GM23248 (cell line): ENCODE data around the gene LCN9. TPM values are rescaled to one million over a fixed set of nuclear protein-coding genes. Genes with fewer than 3 reads are reported as not detected.

ENCODE experiments used
- DNase-seq: peaks from one replicate; pipeline ENCODE4 v3.0.0-alpha.2; 2015
- H2AFZ ChIP-seq: fragments of 200-600 bp; sonication (generic); 2 replicates; pipeline ENCODE4 v1.6.1; 2016; ENCODE audit warnings: antibody characterized with exemption
- H3F3A ChIP-seq: fragments of 200-600 bp; sonication (generic); 2 replicates; pipeline ENCODE4 v1.6.1; 2016; ENCODE audit warnings: mild to moderate bottlenecking, antibody characterized with exemption, mixed run types; ENCODE audit not compliant: insufficient read depth
- H3K27ac ChIP-seq: fragments of 200-600 bp; sonication (generic); 2 replicates; pipeline ENCODE4 v1.5.1; 2016; ENCODE audit warnings: mild to moderate bottlenecking
- H3K27me3 ChIP-seq: fragments of 200-600 bp; sonication (generic); replicated peaks from 2 replicates; pipeline ENCODE4 v1.6.1; 2016; ENCODE audit warnings: mild to moderate bottlenecking; ENCODE audit not compliant: insufficient read depth
- H3K36me3 ChIP-seq: fragments of 200-600 bp; sonication (generic); 2 replicates; pipeline ENCODE4 v1.6.1; 2016; ENCODE audit warnings: low read depth, mild to moderate bottlenecking
- H3K4me1 ChIP-seq: fragments of 200-600 bp; sonication (generic); 2 replicates; pipeline ENCODE4 v1.6.1; 2016; ENCODE audit warnings: mild to moderate bottlenecking; ENCODE audit not compliant: insufficient read depth
- H3K4me2 ChIP-seq: fragments of 200-600 bp; sonication (generic); one replicate; pipeline ENCODE4 v1.6.1; 2016; ENCODE audit warnings: mild to moderate bottlenecking; ENCODE audit not compliant: unreplicated experiment
- H3K4me3 ChIP-seq: fragments of 200-600 bp; sonication (generic); 2 replicates; pipeline ENCODE4 v1.5.1; 2016; ENCODE audit warnings: mild to moderate bottlenecking
- H3K79me2 ChIP-seq: fragments of 200-600 bp; sonication (generic); 2 replicates; pipeline ENCODE4 v1.6.1; 2016; ENCODE audit warnings: mild to moderate bottlenecking; ENCODE audit not compliant: insufficient read depth
- H3K9ac ChIP-seq: fragments of 200-600 bp; sonication (generic); 2 replicates; pipeline ENCODE4 v1.6.1; 2016; ENCODE audit warnings: mild to moderate bottlenecking
- H3K9me2 ChIP-seq: fragments of 200-600 bp; sonication (generic); 2 replicates; pipeline ENCODE4 v1.6.1; 2016; ENCODE audit warnings: mixed run types, mild to moderate bottlenecking, moderate library complexity; ENCODE audit not compliant: insufficient read depth
- H3K9me3 ChIP-seq: fragments of 200-600 bp; sonication (generic); one replicate; pipeline ENCODE4 v1.6.1; 2017; ENCODE audit warnings: low read depth
- H4K20me1 ChIP-seq: fragments of 200-600 bp; sonication (generic); 2 replicates; pipeline ENCODE4 v1.6.0; 2016; ENCODE audit not compliant: insufficient read depth
- EZH2 ChIP-seq: fragments of 200-600 bp; sonication (generic); IDR thresholded peaks from 2 replicates; pipeline ENCODE4 v1.6.1; 2018; ENCODE audit warnings: antibody characterized with exemption, mild to moderate bottlenecking; ENCODE audit not compliant: insufficient read depth, poor library complexity, severe bottlenecking
- EZH2phosphoT487 ChIP-seq: fragments of 200-600 bp; sonication (generic); IDR thresholded peaks from 2 replicates; pipeline ENCODE4 v1.6.1; 2018; ENCODE audit warnings: antibody characterized with exemption, moderate library complexity, mild to moderate bottlenecking, low read depth; ENCODE audit not compliant: insufficient read depth
- WGBS, 2 experiments: methylation state at CpG; one replicate each; pipeline ENCODE4 v1.1.6; 2015 to 2017; ENCODE audit warnings: low lambda C conversion rate in 2 of 2, low coverage in 1 of 2; ENCODE audit errors: missing lambda C conversion rate in 2 of 2; 5-methylcytosine and 5-hydroxymethylcytosine counted together
- in situ Hi-C: fragments of 300-500 bp; cut with MboI; formaldehyde crosslinking; loops from 2 replicates; pipeline ENCODE4 v1.15.0; 2020
- polyA plus RNA-seq: library from polyadenylated mRNA; unstranded; fragments of >200 nt; fragmentation: Nextera tagmentation; extraction: Ambion mirVana; gene quantifications from 2 replicates; pipeline ENCODE4 v1.2.1, GENCODE V29; 2016
- total RNA-seq: library from RNA; depleted of rRNA; stranded (reverse); fragments of >200 nt; shearing (Covaris generic); gene quantifications from 2 replicates; pipeline ENCODE4 v1.2.3, GENCODE V29; 2014

Gene LCN9
- total and polyA plus RNA-seq, 2 experiments from 2014 or later, result not detected

DNA sequence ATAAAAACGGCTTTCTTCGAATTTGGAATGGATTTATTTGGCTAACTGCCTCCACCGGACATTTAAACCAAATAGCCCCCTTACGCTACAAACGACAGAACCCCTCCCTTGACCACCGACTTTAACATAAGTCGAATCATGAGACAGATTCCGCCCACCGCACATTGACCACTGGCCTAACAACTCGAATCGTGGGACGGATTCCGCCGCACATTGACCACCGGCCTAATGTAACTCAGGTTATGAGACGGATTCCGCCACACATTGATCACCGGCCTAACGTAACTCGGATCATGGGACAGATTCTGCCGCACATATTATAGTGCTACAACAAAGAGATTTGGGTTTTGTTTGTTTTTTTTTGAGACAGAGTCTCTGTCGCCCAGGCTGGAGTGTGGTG lies 2.7 kb upstream of the LCN9 start:
- WGBS, 2 experiments, result 77 to 83% methylated on average over 21 to 22 of the region's 22 CpGs
- DNase-seq, result no peak
- H3K9me2 ChIP-seq, result no peaks in the 10 kb centered on the region
- no peaks in the 10 kb centered on the region for H4K20me1 ChIP-seq
- H3K79me2 ChIP-seq, result no peaks in the 10 kb centered on the region
- H3K4me3 ChIP-seq, result no peak overlapping the region
- H3K9me3 ChIP-seq, result no peaks in the 10 kb centered on the region
- no peak for TF ChIP-seq EZH2phosphoT487
- TF ChIP-seq EZH2, result no peak
- no peak overlapping the region for H3K9ac ChIP-seq
- peaks cover 5% of the 10 kb centered on the region for H3K27me3 ChIP-seq
- in situ Hi-C loops, result no loop called here
- H3K4me1 ChIP-seq, result no peaks in the 10 kb centered on the region
- H3K4me2 ChIP-seq, result no peak overlapping the region
- H3K36me3 ChIP-seq, result no peaks in the 10 kb centered on the region
- no peak overlapping the region for H2AFZ ChIP-seq
- no peak overlapping the region for H3K27ac ChIP-seq
- H3F3A ChIP-seq, result no peaks in the 10 kb centered on the region

DNA sequence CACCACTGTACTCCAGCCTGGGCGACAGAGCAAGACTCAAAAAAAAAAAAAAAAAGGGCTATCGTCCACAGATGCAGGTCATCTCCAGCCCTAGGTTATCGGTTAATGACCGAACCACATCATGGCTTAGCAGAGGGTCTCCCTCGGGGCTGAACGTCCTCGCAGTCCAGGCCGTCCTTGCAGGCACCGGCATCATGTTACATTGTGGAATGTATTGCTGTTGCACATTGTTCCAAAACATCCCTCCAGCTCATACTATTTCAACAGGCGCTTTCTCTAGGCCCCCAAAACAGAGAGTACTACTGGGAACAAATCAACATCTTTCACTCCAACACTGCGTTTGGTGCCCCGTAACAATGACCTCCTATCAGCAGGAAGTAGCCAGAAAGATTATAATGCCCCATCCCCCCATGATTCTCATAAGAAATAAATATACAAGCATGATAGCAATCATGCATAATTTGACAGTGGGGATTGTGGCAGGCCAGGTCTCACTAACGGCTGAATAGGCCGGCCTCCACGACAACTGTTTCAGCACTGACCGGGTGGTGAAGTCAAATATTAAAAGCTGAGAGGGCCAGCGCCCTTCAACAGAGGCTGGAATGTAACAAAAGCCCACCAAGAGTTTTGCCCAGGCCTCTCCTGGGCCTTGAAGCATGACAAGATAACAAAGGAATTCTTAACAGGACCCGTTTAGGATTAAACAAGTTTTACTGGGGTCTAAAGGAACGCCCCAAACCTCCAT lies 1.1 kb upstream of the LCN9 start:
- WGBS, 2 experiments, result 46 to 54% methylated on average over 17 to 19 of the region's 19 CpGs
- in situ Hi-C loops, result no loop called here
- Histone ChIP-seq H3K4me1 (no peaks in the 10 kb centered on the region), H3K4me3 (no peak overlapping the region), H3K9me2 (no peaks in the 10 kb centered on the region), H2AFZ (no peak overlapping the region), H4K20me1 (no peaks in the 10 kb centered on the region), H3K9ac (no peak overlapping the region), H3K79me2 (no peaks in the 10 kb centered on the region), H3F3A (no peaks in the 10 kb centered on the region), H3K27ac (no peak overlapping the region), H3K36me3 (no peaks in the 10 kb centered on the region), H3K4me2 (no peak overlapping the region), H3K27me3 (peaks cover 3% of the 10 kb centered on the region; the same call in 1 of the 2 replicates), H3K9me3 (no peaks in the 10 kb centered on the region)
- TF ChIP-seq EZH2phosphoT487 (no peak), EZH2 (no peak)
- no peak for DNase-seq

DNA sequence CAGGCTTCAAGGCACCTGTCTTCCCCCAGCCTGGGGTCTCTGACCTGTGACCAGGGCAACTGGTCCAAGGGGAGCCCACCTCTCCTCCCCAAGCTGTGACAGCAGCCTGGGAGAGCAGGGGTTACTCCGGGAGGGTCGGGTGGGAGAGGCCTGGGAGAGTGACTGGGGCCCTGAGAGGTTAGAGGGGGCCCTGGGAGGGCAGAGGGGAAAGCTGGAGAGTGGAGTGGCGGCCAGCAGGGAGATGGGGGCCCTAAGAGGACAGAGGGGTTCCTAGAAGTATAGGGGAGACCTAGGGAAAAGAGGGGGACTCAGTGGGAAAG lies 302 bp downstream of the LCN9 start:
- Histone ChIP-seq H4K20me1 (no peaks in the 10 kb centered on the region), H3K9me3 (no peaks in the 10 kb centered on the region), H3K27ac (no peak overlapping the region), H3K4me1 (no peaks in the 10 kb centered on the region), H3K36me3 (no peaks in the 10 kb centered on the region), H3K79me2 (no peaks in the 10 kb centered on the region), H3K4me2 (no peak overlapping the region), H3K27me3 (no peaks in the 10 kb centered on the region), H3K4me3 (no peak overlapping the region), H2AFZ (no peak overlapping the region), H3K9me2 (no peaks in the 10 kb centered on the region), H3F3A (no peaks in the 10 kb centered on the region), H3K9ac (no peak overlapping the region)
- TF ChIP-seq EZH2phosphoT487 (no peak), EZH2 (no peak)
- WGBS, 2 experiments, result 42% methylated on average over 3 of the region's 3 CpGs; no CpG with 5 or more reads in 1 of the 2 experiments
- in situ Hi-C loops, result no loop called here
- no peak for DNase-seq

DNA sequence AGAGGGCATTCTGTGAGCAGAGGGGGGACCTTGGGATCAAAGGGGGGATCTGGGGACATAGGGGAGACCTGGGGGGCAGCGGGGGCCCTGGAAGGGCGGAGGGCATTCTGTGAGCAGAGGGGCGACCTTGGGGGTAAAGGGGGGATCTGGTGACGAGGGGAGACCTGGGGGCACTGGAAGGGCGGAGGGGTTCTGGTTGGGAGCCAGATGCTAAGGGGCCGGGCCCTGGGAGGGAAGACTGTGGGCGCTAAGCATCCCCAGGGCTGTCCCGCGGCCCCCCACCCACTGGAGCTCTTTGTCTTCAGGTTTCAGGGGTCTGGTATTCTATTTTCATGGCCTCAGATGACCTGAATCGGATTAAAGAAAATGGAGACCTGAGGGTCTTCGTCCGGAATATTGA lies 748 bp downstream of the LCN9 start:
- no peak for DNase-seq
- no peak overlapping the region for H3K4me3 ChIP-seq
- no peak overlapping the region for H3K9ac ChIP-seq
- H3K27me3 ChIP-seq, result no peaks in the 10 kb centered on the region
- H4K20me1 ChIP-seq, result no peaks in the 10 kb centered on the region
- H3K27ac ChIP-seq, result no peak overlapping the region
- H3K4me1 ChIP-seq, result no peaks in the 10 kb centered on the region
- H3F3A ChIP-seq, result no peaks in the 10 kb centered on the region
- no peaks in the 10 kb centered on the region for H3K9me3 ChIP-seq
- 45 to 70% methylated on average over 4 to 12 of the region's 12 CpGs for WGBS, 2 experiments
- H3K36me3 ChIP-seq, result no peaks in the 10 kb centered on the region
- no peaks in the 10 kb centered on the region for H3K79me2 ChIP-seq
- H3K4me2 ChIP-seq, result no peak overlapping the region
- in situ Hi-C loops, result no loop called here
- no peak for TF ChIP-seq EZH2phosphoT487
- TF ChIP-seq EZH2, result no peak
- H2AFZ ChIP-seq, result no peak overlapping the region
- no peaks in the 10 kb centered on the region for H3K9me2 ChIP-seq

DNA sequence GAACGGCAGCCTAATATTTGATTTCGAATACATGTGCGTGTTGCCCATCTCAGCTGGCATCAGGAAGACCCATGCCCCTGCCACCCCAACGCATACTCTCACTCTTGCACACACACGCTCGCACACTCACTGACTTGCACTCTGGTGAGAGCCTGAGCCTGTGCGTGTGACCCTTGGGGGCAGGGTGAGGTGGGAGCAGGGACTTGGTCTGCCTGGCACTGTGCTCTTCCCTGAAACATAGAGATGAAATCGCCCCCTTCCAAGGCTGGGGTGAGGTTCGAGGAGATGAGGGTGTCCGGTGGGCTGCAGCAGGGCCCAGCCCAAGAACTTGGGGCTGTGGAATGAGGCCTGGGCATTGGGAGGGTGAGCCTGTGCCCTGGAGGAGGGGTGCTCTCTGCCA lies 1.2 kb downstream of the LCN9 start:
- no peak overlapping the region for H2AFZ ChIP-seq
- H3F3A ChIP-seq, result no peaks in the 10 kb centered on the region
- no peaks in the 10 kb centered on the region for H3K9me3 ChIP-seq
- H4K20me1 ChIP-seq, result no peaks in the 10 kb centered on the region
- H3K4me1 ChIP-seq, result no peaks in the 10 kb centered on the region
- H3K4me2 ChIP-seq, result no peak overlapping the region
- H3K9ac ChIP-seq, result no peak overlapping the region
- WGBS, 2 experiments, result 58 to 66% methylated on average over 10 of the region's 10 CpGs
- no peaks in the 10 kb centered on the region for H3K9me2 ChIP-seq
- no peaks in the 10 kb centered on the region for H3K79me2 ChIP-seq
- TF ChIP-seq EZH2phosphoT487 (no peak), EZH2 (no peak)
- no peaks in the 10 kb centered on the region for H3K27me3 ChIP-seq
- no peak overlapping the region for H3K27ac ChIP-seq
- in situ Hi-C loops, result no loop called here
- no peaks in the 10 kb centered on the region for H3K36me3 ChIP-seq
- no peak for DNase-seq
- H3K4me3 ChIP-seq, result no peak overlapping the region
